Activated T-helper 1 cell treated with Interleukin-2 at 50 U/mL for 16 hours (primary cell): ENCODE data around the gene ELL.
"Not testable (repeated sequence)": the region's sequence is repeated elsewhere in the genome, so short reads cannot be mapped to it uniquely, and the experiment has no call there.

Source experiments
- DNase-seq: peaks from one replicate; pipeline ENCODE4 v3.0.0-alpha.2; 2020; ENCODE audit warnings: low read depth

ELL gene

DNA sequence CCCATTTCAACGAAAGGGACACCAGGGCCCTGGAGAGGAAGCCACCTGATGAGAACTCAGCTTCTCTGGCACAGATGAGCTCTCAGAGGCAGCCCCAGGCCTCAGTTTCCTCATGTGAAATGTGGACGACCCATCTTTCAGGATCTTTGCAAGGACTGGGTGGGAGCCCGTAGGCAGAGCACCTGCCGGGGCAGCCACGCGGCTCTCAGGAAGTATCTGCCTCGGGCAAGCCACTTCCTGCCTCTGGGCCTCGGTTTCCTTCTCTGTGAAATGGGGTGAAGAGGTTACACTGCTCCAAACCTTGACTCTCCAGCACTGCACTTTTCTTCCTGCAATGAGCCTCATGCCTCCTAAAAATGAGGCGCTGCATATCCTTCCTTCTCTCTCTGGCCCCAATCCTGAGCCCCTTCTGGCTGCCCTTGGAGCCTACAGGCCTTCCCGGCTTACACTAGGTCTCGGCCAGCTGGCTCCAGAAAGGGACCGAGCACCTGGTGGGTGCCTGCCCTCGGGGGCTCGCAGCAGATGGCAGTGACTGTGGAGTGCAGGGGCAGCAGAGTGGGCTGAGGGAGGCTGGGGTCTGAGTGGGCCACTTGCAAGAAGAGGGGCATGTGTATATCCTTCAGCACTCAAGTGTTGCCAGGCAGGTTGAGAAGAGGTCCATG lies 99.2 kb downstream of the ELL start:
- no peak for DNase-seq

DNA sequence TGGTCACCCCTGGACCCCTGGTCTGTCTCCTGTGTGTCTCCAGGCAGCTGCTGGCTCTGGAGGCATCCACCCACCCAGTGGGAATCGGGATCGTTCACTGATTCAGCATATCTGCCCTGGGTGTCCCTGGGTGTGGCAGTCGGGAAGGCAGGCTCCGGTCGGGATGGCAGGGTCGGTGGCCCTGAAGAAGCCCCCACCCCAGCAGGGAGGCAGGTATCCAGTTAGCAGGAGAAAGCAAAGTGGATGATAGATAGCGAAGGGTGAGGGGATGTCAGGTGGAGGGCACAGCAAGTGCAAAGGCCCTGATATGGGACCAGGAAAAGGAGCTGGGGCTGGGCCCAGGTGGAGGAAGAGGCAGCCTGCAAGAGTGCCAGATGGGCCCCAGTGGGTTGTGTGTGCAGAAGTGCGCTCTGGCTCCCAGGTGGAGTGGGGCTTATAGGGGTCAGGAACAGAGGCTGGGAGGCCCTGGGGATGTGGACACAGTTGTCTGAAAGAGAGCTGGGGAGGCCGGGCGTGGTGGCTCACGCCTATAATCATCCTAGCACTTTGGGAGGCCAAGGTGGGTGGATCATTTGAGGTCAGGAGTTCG lies 100.4 kb downstream of the ELL start:
- DNase-seq: no peak

DNA sequence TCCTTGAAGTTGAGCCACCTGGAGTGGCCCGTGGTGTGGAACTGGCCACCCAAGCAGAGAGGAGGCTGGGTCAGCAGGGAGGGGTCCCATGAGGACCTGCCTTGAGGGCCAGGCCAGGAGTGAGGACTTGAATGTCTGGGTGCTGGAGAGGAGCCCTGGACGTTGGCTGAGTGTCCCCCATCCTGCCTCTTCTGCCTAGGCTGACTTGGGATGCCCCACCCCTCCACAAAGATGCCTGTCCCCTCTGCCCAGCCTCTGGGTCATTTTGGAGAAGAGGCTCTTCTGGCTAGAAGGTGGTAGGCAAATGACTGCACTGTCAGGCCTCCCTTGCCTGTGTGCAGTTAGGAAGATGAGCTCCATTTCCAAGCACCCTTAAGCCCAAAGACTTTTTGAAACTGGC lies 100.9 kb downstream of the ELL start:
- no peak for DNase-seq

DNA sequence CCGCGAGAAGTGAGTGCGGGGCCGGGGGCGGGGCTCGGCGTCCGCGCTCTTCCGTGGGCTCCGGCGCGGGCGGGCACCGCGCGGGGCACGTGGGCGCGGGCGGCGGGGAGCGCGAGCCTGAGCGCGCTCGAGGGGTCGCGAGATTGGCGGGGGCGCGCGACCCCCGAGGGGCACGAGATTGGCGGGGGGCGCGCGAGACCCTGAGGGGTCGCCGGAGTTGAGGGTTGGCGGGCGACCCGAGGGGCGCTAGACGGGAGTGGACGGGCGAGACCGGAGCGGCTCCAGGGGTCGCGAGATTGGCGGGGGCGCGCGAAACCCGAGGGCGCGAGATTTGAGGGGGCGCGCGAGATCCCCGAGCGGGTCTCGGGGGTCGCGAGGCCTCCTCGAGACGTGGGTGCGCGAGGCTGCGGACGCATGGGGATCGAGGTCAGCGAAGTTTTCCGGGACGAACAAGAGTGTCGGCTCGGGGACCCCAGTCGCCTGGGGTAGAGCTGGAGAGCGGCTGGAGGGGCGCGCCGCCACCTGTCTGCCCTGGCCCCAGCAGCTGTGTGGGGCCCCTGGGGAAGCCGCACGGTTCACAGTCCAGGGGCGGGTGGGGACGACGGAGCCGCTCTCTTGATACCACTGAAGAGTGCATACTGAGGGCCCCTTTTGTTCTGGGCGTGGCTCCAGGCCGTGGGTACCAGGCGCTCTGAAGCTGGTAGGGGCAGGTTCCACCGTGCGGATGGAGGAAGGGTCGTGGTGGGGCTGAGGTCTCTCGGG lies 102.0 kb downstream of the ELL start:
- DNase-seq: no peak

- DNase-seq: peak; percentile 54
These were observed 102.6 kb downstream of the ELL start, which contains the start of gene SSBP4 for GRCh38 chr19:18419195-18419698. SSBP4 (plus strand) TSS chr19:18419398; CDS start chr19:18419649, 251 bp downstream.

- DNase-seq: no peak
These were observed 103.2 kb downstream of the ELL start for GRCh38 chr19:18418483-18419194.

DNA sequence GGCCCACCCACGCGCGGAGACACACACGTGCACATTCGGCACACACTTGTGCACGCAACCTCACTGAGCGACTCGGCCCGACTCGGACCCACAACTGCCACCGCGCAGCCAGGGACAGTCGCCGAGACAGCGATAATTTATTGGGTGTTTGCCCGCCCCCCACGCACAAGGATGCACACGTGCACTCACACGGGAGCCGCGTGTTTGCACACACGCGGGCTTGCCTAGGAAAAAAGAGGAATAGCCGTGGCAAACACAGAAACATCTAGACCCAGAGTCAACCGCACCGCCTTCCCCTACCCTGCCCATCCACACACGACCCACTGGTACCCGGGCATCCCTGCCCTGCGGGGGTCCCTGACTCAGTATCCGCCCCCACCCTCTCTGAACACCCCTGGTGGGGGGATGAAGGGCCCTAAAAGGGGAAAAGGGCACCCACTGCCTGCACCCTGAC lies 103.8 kb downstream of the ELL start:
- no peak for DNase-seq

- no peak for DNase-seq
These were observed 104.4 kb downstream of the ELL start for GRCh38 chr19:18417250-18418028.

- DNase-seq: no peak
These were observed 105.1 kb downstream of the ELL start for GRCh38 chr19:18416778-18417249.

DNA sequence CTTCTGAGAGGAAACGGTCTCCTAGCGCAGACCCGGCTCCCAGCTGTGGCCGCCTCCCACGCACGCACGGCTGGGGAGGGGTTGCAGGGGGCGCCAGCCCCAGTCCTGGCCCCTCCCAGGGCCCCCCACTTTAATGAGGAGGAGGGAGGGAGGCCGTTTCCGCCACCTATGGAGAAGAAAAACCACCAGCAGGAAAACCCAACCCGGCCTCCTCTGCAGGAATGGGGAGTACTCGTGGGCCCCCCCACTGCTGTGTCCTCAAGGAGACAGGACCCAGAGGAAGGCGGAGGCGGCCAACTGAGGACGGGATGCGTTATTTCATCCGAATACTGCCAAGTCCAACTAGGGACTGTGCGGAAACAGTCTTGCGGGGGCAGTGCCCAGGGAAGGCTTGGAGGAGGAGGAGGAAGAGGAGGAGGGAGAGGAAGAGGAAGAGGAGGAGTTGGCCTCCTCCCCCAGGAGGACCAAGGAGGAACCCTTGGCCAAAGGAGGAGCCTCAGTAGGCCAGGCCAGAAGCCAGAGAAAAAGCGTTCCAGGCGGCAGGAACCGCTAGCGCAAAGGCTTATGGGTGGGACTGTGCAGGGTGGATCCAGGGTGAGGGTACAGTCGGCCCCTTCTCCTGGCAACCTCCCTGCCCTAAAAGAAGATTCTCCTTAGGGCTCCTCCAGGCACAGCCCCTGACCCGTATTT lies 106.5 kb downstream of the ELL start:
- DNase-seq: no peak

DNA sequence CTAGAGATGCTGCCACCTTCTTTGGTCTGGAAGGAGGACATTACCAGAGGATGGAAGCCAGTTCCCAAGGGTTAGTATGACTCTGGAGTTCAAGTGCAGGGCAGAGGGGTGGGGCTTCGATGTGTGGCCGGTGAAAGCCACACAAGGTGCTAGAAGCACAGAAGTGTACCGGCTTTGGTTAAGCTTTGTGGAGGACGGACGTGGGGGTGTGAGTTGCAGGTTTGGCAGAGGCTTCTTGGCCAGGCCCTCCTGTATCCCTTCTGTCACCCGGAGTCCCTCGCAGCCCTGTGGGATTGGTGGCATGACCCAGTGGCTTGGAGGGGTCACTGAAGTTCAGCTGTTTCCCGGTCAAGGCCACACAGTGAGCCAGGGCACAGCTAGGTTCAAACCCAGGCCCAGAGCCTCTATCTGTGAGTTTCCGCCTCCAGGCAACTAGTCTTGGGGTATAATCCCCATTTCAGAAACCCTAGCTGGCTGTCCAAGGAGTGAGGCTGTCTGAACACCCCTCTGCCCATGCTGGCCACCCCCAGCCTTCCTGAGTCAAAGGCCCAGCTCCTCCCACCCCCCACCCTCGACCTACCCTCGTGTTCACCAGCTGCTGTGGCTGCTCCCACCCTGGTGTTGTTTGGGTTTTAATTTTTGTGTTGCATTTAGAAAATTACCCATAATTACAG lies 107.2 kb downstream of the ELL start:
- no peak for DNase-seq

DNA sequence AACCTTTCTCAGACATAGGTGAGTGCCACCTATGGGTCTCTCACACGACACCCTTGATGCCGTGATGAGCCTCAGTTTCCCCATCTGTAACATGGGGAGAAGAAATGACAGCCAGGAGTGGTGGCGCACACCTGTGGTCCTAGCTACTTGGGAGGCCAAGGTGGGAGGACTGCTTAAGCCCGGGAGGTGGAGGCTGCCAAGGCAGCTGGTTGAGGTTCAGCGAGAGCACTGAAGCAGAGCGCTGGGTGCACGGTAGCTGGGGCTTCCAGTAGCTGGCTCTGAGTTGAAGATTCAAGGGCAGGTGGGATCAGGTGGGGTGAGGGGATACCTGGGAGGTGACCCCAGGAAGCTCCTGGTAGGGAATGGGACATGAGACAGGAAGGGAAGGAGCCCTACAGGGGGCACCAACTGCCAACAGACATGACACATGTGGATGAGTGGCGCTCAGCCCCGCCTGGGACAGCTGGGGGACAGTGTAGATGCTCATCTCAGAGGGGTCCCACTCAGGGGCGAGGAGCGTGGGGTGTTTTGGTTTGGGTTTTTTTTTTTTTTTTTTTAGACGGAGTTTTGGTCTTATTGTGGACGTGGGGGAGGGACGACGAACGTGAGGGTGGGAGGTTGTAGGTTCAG lies 109.1 kb downstream of the ELL start:
- DNase-seq: no peak

DNA sequence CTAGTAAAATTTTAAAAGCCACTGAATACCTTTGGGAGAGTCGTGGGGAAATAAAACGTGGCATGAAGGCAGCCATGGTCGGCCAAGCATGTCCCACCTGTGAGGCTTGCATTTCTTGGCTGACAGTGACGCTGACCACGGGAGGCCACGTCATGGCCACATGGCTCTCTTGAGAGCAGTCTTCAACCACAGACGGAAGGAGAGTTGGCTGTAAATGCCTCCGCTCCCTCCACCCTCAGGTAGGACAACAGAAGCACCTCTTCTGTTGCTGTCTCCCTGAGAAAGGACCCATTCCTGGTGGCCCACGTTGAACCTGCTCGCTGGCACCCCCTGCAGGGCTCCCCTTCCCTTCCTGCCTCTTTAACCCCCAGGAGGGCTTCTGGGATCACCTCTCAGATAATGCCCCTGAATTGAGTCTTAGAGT lies 113.8 kb downstream of the ELL start:
- no peak for DNase-seq

DNA sequence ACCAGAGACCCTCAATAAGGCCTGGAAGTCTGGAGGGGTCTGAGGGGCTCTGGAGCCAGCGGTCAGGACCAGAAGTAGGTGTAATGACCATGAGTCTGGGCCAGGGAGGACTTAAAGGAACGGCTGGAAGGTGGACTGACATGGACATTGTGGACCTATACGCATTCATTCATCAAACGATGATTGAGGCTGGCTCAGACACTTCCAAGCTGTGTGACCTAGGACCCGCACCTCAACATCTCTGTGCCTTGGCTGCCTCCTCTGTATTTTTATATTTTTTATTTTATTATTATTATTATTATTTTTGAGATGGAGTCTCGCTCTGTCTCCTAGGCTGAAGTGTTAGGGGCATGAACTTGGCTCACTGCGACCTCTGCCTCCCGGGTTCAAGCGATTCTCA lies 115.1 kb downstream of the ELL start:
- no peak for DNase-seq

- not testable (repeated sequence) for DNase-seq
These were observed 116.1 kb downstream of the ELL start for GRCh38 chr19:18405754-18406153.

DNA sequence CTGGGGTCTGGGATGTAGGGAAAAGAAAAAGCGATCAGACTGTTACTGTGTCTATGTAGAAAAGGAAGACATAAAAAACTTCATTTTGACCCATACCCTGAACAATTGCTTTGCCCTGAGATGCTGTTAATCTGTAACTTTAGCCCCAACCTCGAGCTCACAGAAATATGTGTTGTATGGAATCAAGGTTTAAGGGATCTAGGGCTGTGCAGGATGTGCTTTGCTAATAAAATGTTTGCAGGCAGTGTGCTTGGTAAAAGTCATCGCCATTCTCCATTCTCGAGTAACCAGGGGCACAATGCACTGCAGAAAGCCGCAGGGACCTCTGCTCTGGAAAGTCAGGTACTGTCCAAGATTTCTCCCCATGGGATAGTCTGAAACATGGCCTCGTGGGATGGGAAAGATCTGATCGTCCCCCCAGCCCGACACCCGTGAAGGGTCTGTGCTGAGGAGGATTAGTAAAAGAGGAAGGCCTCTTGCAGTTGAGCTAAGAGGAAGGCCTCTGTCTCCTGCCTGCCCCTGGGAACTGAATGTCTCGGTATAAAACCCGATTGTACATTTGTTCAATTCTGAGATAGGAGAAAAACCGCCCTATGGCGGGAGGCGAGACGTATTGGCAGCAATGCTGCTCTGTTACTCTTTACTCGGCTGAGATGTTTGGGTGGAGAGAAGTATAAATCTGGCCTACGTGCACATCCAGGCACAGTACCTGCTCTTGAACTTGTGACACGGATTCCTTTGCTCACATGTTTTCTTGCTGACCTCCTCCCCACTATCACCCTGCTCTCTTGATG lies 119.2 kb downstream of the ELL start:
- DNase-seq: not testable (repeated sequence)

DNA sequence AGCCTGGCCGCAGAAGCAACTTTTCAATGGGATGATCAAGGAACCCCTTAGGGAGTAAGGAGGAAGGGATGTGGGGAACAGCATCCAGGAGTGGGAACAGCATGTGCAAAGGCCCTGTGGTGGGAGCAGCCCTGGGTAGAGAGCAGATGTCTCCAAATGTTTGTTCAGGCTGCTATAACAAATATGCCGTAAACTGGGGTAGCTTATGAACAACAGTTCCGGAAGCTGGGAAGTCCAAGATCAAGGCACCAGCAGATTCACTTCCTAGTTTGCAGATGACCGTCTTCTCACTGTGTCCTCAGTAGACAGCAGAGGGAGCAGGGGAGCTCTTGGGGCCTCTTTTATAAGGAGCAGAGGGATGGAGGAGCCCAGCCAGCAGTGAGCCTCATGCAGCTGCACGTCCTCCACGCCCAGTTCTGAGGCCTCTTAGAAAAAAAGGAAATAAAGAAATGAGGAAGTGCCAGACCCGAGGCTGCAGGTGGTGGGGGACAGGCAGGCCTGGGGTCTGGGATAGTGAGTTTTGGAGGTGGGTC lies 120.2 kb downstream of the ELL start:
- no peak for DNase-seq

DNA sequence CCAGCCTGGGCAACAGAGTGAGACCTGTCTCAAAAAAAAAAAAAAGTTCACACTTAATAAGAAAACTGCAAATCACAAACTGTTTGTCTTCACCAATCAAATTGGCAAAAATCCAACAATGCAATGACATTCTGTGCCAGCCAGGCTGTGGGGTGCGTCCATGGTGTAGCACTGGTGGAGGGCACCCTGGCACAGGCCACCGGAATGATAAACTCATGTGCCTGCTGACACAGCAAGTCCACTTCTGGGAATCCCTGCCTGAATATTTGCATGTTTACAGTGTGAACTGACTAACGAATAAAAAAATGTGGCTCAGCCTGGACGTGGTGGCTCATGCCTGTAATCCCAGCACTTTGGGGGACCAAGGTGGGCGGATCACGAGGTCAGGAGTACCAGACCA lies 122.9 kb downstream of the ELL start:
- DNase-seq: no peak
